IMR-90 (cell line): ENCODE data around the gene TTLL7. TPM values are rescaled to one million over a fixed set of nuclear protein-coding genes. Genes with fewer than 3 reads are reported as not detected.

ENCODE experiments used
- ATAC-seq: fragments of 200-7000 bp; cut with Tn5 transposase; 2 replicates; pipeline ENCODE4 v1.9.1; 2020; ENCODE audit warnings: low read depth, mild to moderate bottlenecking, moderate library complexity
- BruUV-seq: library from RNA; stranded (reverse); fragments of 400-500 nt; replicated peaks from 2 replicates; lab custom pipeline; 2021; lab: Mats Ljungman, UMichigan
- CTCF ChIA-PET: fragments of 300-600 bp; formaldehyde crosslinking; extraction: SDS; loops from one replicate; lab custom pipeline; 2021; ENCODE audit warnings: antibody characterized with exemption; lab: Yijun Ruan, JAX
- POLR2A ChIA-PET: fragments of 300-600 bp; sonication (Branson Sonifier 250); formaldehyde crosslinking; loops from one replicate; lab custom pipeline; 2022; ENCODE audit warnings: antibody characterized with exemption; ENCODE audit not compliant: unreplicated experiment; lab: Charles Lee
- DNase-seq: peaks from one replicate; pipeline ENCODE4 v3.0.0; 2013
- H2AFZ ChIP-seq: replicated peaks from 2 replicates; pipeline ENCODE3; 2013; ENCODE audit warnings: low read length, mild to moderate bottlenecking; ENCODE audit not compliant: poor library complexity
- H2AK5ac ChIP-seq: 2 replicates; pipeline ENCODE4 v1.6.1; 2013; ENCODE audit warnings: low read depth, low read length, inconsistent platforms
- H2AK9ac ChIP-seq: replicated peaks from 2 replicates; pipeline ENCODE3; 2013; ENCODE audit warnings: mild to moderate bottlenecking, low read depth, low read length, moderate library complexity; ENCODE audit not compliant: poor library complexity
- H2BK120ac ChIP-seq: 2 replicates; pipeline ENCODE4 v1.6.1; 2013; ENCODE audit warnings: low read depth, low read length, inconsistent platforms
- H2BK15ac ChIP-seq: 3 replicates; pipeline ENCODE4 v1.6.1; 2013; ENCODE audit warnings: low read depth, low read length, inconsistent platforms
- H2BK20ac ChIP-seq: 2 replicates; pipeline ENCODE4 v1.6.1; 2013; ENCODE audit warnings: low read depth, mild to moderate bottlenecking, inconsistent platforms, low read length, moderate library complexity
- H2BK5ac ChIP-seq: 2 replicates; pipeline ENCODE4 v1.6.1; 2013; ENCODE audit warnings: mild to moderate bottlenecking, low read depth, low read length, inconsistent platforms; ENCODE audit not compliant: poor library complexity, severe bottlenecking
- H3K14ac ChIP-seq: replicated peaks from 2 replicates; pipeline ENCODE4 v1.6.1; 2013; ENCODE audit warnings: low read depth, low read length, inconsistent platforms
- H3K18ac ChIP-seq: 2 replicates; pipeline ENCODE4 v1.6.1; 2013; ENCODE audit warnings: low read depth, low read length, control low read depth
- H3K23ac ChIP-seq: 2 replicates; pipeline ENCODE4 v1.6.1; 2013; ENCODE audit warnings: low read depth, low read length, inconsistent platforms
- H3K27ac ChIP-seq: 2 replicates; pipeline ENCODE4 v1.5.1; 2013; ENCODE audit warnings: mild to moderate bottlenecking, control low read depth, low read length; ENCODE audit not compliant: insufficient read depth
- H3K27me3 ChIP-seq: 2 replicates; pipeline ENCODE4 v1.6.1; 2013; ENCODE audit warnings: low read length; ENCODE audit not compliant: control insufficient read depth, insufficient read depth
- H3K36me3 ChIP-seq: 2 replicates; pipeline ENCODE4 v1.6.1; 2013; ENCODE audit warnings: low read length, mixed read lengths; ENCODE audit not compliant: control insufficient read depth, insufficient read depth
- H3K4ac ChIP-seq: 2 replicates; pipeline ENCODE4 v1.6.1; 2013; ENCODE audit warnings: low read depth, low read length, inconsistent platforms
- H3K4me1 ChIP-seq: 2 replicates; pipeline ENCODE4 v1.6.1; 2013; ENCODE audit warnings: low read length, mixed read lengths; ENCODE audit not compliant: control insufficient read depth, insufficient read depth
- H3K4me2 ChIP-seq: 2 replicates; pipeline ENCODE4 v1.6.1; 2013; ENCODE audit warnings: low read depth, mild to moderate bottlenecking, control low read depth, low read length, moderate library complexity
- H3K4me3 ChIP-seq: 2 replicates; pipeline ENCODE4 v1.5.1; 2013; ENCODE audit warnings: low read depth, mild to moderate bottlenecking, control low read depth, low read length, moderate library complexity; ENCODE audit not compliant: insufficient read depth
- H3K56ac ChIP-seq: 2 replicates; pipeline ENCODE4 v1.6.1; 2013; ENCODE audit warnings: low read length, inconsistent platforms; ENCODE audit not compliant: insufficient read depth; ENCODE audit errors: extremely low read depth
- H3K79me1 ChIP-seq, 2 experiments: 2 replicates each; pipeline ENCODE4 v1.6.1; 2013; ENCODE audit warnings: low read length in 2 of 2, inconsistent platforms in 1 of 2, low read depth in 1 of 2
- H3K9ac ChIP-seq: 2 replicates; pipeline ENCODE4 v1.6.1; 2013; ENCODE audit warnings: low read depth, low read length, control low read depth
- H3K9me1 ChIP-seq: 2 replicates; pipeline ENCODE4 v1.6.1; 2013; ENCODE audit warnings: low read length, inconsistent platforms; ENCODE audit not compliant: insufficient read depth
- H3K9me3 ChIP-seq: 2 replicates; pipeline ENCODE4 v1.6.1; 2013; ENCODE audit warnings: low read length; ENCODE audit not compliant: control insufficient read depth, insufficient read depth
- H4K20me1 ChIP-seq: 2 replicates; pipeline ENCODE4 v1.6.1; 2013; ENCODE audit warnings: low read length, inconsistent platforms; ENCODE audit not compliant: insufficient read depth
- H4K5ac ChIP-seq: 2 replicates; pipeline ENCODE4 v1.6.1; 2013; ENCODE audit warnings: mild to moderate bottlenecking, low read depth, low read length, control low read depth
- H4K8ac ChIP-seq, 2 experiments: 2 replicates each; pipeline ENCODE4 v1.6.1; 2013; ENCODE audit warnings: low read depth in 2 of 2, low read length in 2 of 2, control low read depth in 1 of 2, inconsistent platforms in 1 of 2
- H4K91ac ChIP-seq: 2 replicates; pipeline ENCODE4 v1.6.1; 2013; ENCODE audit warnings: low read depth, low read length, inconsistent platforms; ENCODE audit not compliant: insufficient read depth
- BHLHE40 ChIP-seq: fragments of 150-350 bp; IDR thresholded peaks from 2 replicates; pipeline ENCODE4 v1.6.1; 2016; ENCODE audit warnings: mild to moderate bottlenecking, low read depth, low read length
- CEBPB ChIP-seq: IDR thresholded peaks from 2 replicates; pipeline ENCODE4 v1.6.1; 2012; ENCODE audit warnings: low read depth, low read length, improper control_type of control experiment
- CHD1 ChIP-seq: IDR thresholded peaks from 2 replicates; pipeline ENCODE4 v1.6.1; 2012; ENCODE audit warnings: low read depth, low read length, improper control_type of control experiment
- FOS ChIP-seq: fragments of 150-350 bp; IDR thresholded peaks from 2 replicates; pipeline ENCODE4 v1.6.1; 2016; ENCODE audit warnings: low read depth, low read length
- MAFK ChIP-seq: IDR thresholded peaks from 2 replicates; pipeline ENCODE4 v1.6.1; 2012; ENCODE audit warnings: low read depth, low read length, improper control_type of control experiment
- MAZ ChIP-seq: IDR thresholded peaks from 2 replicates; pipeline ENCODE4 v1.6.1; 2012; ENCODE audit warnings: low read depth, mild to moderate bottlenecking, low read length, improper control_type of control experiment, moderate library complexity, borderline replicate concordance
- MXI1 ChIP-seq: IDR thresholded peaks from 2 replicates; pipeline ENCODE4 v1.6.1; 2012; ENCODE audit warnings: low read depth, mild to moderate bottlenecking, low read length, moderate library complexity, borderline replicate concordance
- NFE2L2 ChIP-seq: fragments of 150-350 bp; IDR thresholded peaks from 2 replicates; pipeline ENCODE4 v1.6.1; 2016; ENCODE audit warnings: low read depth, mild to moderate bottlenecking, low read length
- POLR2A ChIP-seq: IDR thresholded peaks from 2 replicates; pipeline ENCODE4 v1.6.1; 2012; ENCODE audit warnings: mild to moderate bottlenecking, low read depth, low read length
- RAD21 ChIP-seq: IDR thresholded peaks from 2 replicates; pipeline ENCODE4 v1.6.1; 2012; ENCODE audit warnings: low read length, improper control_type of control experiment
- RCOR1 ChIP-seq: IDR thresholded peaks from 2 replicates; pipeline ENCODE4 v1.6.1; 2012; ENCODE audit warnings: mild to moderate bottlenecking, low read length, improper control_type of control experiment; ENCODE audit not compliant: insufficient replicate concordance
- RFX5 ChIP-seq: IDR thresholded peaks from 2 replicates; pipeline ENCODE4 v1.8.0; 2012; ENCODE audit warnings: low read depth, mild to moderate bottlenecking, low read length, moderate library complexity
- SMC3 ChIP-seq: fragments of 150-350 bp; IDR thresholded peaks from 2 replicates; pipeline ENCODE4 v1.6.1; 2016; ENCODE audit warnings: low read depth, mild to moderate bottlenecking, antibody characterized with exemption, low read length, moderate library complexity
- WGBS, 2 experiments: methylation state at CpG; one replicate each; pipeline versions ENCODE4 v1.1.5 to v1.1.7; 2013; ENCODE audit warnings: missing lambda C conversion rate in 2 of 2; ENCODE audit not compliant: insufficient read length in 1 of 2; ENCODE audit errors: extremely low coverage in 2 of 2; 5-methylcytosine and 5-hydroxymethylcytosine counted together
- dilution Hi-C: fragments of 300-500 bp; cut with HindIII; formaldehyde crosslinking; loops from one replicate; pipeline ENCODE4 v1.14.3; 2018; ENCODE audit warnings: low sequenced_read_pairs; ENCODE audit not compliant: unreplicated experiment
- in situ Hi-C: fragments of 300-500 bp; cut with MboI; formaldehyde crosslinking; loops from 3 replicates; pipeline ENCODE4 v1.14.3; 2019; ENCODE audit warnings: low sequenced_read_pairs, inconsistent platforms, mixed read lengths
- intact Hi-C: fragments of 100-400 bp; cut with micrococcal nuclease; formaldehyde crosslinking; loops from 2 replicates; pipeline ENCODE4 v1.10.0; 2022
- polyA plus RNA-seq, 3 experiments: library from polyadenylated mRNA; depleted of rRNA; stranded (reverse); fragments of >200 nt; gene quantifications; 2 replicates each; pipeline ENCODE4 v1.2.3, GENCODE V29; 2012; ENCODE audit warnings: low replicate concordance in 1 of 3
- total RNA-seq: library from RNA; depleted of rRNA; stranded (reverse); fragments of >200 nt; gene quantifications from 2 replicates; pipeline ENCODE4 v1.2.3, GENCODE V29; 2012
- TF ChIP-seq, protein P1 (sequence below): fragments of 150-350 bp; IDR thresholded peaks from 2 replicates; pipeline ENCODE4 v1.6.1; 2016; ENCODE audit warnings: low read depth, mild to moderate bottlenecking, low read length, moderate library complexity, borderline replicate concordance
- TF ChIP-seq, protein P2 (sequence below): conservative IDR thresholded peaks from 2 replicates; pipeline ENCODE4 v1.5.1; 2012; ENCODE audit warnings: mild to moderate bottlenecking, low read depth, low read length, improper control_type of control experiment

The TTLL7 gene
- total and polyA plus RNA-seq, 2 of the 4 experiments (the other 2 are of a cell fraction), result 5.7 to 8.1 TPM

DNA sequence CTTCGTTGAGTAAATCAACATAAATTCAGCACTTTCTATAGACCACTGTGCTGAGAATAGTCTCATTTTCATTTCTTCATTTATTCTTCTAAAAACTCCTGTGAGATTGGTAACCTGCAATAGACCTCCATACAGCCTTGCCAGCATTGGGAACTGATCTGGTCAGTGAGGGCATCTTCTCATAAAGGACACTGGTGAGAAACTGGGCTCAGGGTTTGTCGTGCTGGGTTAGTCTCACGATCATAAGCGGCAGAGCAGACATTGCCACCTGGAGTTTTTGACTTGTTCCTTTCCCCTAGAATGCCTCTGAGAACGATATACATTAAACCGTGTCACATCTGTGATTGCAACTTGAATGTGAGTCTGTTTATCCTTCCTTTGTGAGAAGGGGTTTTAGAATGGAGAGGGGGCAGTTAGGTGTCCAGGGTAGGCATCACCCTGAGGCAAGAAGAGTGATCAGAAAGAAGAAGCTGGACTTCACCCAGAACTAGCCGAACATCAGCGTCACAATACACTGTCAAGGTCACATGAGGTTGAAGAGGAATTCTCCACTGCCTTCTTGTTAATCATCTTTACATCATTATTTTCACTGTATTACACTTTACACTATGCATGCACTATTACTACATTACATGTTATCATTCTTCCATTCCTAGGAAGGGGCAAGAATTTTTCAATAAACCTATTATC is 1.4 kb upstream of the TTLL7 start:
- in situ Hi-C loops (no loop called here), dilution Hi-C loops (no loop called here), intact Hi-C loops (no loop called here)
- Histone ChIP-seq H4K5ac (no peak overlapping the region), H3K23ac (no peak overlapping the region), H3K14ac (no peak overlapping the region), H2AFZ (no peak overlapping the region), H3K9me1 (peaks cover 2% of the 10 kb centered on the region; the same call in 1 of the 2 replicates), H3K4me2 (no peak overlapping the region), H3K4me3 (no peak overlapping the region), H3K36me3 (no peaks in the 10 kb centered on the region), H2AK9ac (no peak overlapping the region), H4K8ac (no peak overlapping the region), H3K18ac (no peak overlapping the region), H3K4ac (no peak overlapping the region; the same call in 1 of the 2 replicates), H3K56ac (no peak overlapping the region), H3K27ac (no peak overlapping the region), H4K91ac (no peak overlapping the region), H3K4me1 (no peaks in the 10 kb centered on the region; the same call in 1 of the 2 replicates), H3K27me3 (no peaks in the 10 kb centered on the region), H2BK15ac (no peak overlapping the region), H2AK5ac (0 out of 2 replicates have a peak overlapping the region, but pooled peaks have one; percentile 24), H2BK5ac (no peak overlapping the region), H2BK20ac (no peak overlapping the region), H3K79me1 (peaks cover 5 to 13% of the 10 kb centered on the region in 2 experiments; a peak in 2 of 4 replicates), H3K9ac (no peak overlapping the region), H2BK120ac (peak overlapping the region; percentile 36), H3K9me3 (no peaks in the 10 kb centered on the region), H4K20me1 (no peaks in the 10 kb centered on the region; the same call in 1 of the 2 replicates)
- BruUV-seq, result no TSS peak
- DNase-seq (no peak), ATAC-seq (no peak)
- ChIA-PET POLR2A (no interaction called here), CTCF (interaction anchor here (0.9 kb wide), 1 partner anchor 9 kb away, joined by 3 read pairs; no protein-coding TSS in a partner anchor)
- 87% methylated on average over 5 of the region's 8 CpGs; no CpG with 5 or more reads in 1 of the 2 experiments for WGBS, 2 experiments
- no peak for TF ChIP-seq FOS
- no peak for TF ChIP-seq RCOR1
- no peak for TF ChIP-seq CEBPB
- TF ChIP-seq MAFK, result no peak
- no peak for TF ChIP-seq NFE2L2
- TF ChIP-seq POLR2A, result no peak
- TF ChIP-seq, protein P1, sequence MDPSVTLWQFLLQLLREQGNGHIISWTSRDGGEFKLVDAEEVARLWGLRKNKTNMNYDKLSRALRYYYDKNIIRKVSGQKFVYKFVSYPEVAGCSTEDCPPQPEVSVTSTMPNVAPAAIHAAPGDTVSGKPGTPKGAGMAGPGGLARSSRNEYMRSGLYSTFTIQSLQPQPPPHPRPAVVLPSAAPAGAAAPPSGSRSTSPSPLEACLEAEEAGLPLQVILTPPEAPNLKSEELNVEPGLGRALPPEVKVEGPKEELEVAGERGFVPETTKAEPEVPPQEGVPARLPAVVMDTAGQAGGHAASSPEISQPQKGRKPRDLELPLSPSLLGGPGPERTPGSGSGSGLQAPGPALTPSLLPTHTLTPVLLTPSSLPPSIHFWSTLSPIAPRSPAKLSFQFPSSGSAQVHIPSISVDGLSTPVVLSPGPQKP, result no peak
- TF ChIP-seq, protein P2, sequence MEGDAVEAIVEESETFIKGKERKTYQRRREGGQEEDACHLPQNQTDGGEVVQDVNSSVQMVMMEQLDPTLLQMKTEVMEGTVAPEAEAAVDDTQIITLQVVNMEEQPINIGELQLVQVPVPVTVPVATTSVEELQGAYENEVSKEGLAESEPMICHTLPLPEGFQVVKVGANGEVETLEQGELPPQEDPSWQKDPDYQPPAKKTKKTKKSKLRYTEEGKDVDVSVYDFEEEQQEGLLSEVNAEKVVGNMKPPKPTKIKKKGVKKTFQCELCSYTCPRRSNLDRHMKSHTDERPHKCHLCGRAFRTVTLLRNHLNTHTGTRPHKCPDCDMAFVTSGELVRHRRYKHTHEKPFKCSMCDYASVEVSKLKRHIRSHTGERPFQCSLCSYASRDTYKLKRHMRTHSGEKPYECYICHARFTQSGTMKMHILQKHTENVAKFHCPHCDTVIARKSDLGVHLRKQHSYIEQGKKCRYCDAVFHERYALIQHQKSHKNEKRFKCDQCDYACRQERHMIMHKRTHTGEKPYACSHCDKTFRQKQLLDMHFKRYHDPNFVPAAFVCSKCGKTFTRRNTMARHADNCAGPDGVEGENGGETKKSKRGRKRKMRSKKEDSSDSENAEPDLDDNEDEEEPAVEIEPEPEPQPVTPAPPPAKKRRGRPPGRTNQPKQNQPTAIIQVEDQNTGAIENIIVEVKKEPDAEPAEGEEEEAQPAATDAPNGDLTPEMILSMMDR, result no peak
- TF ChIP-seq RFX5, result no peak
- no peak for TF ChIP-seq RAD21
- no peak for TF ChIP-seq MXI1
- no peak for TF ChIP-seq CHD1
- TF ChIP-seq SMC3, result no peak
- TF ChIP-seq BHLHE40, result no peak
- TF ChIP-seq MAZ, result no peak
